ENCODE data around the gene THUMPD3.

THUMPD3 gene

GRCh38 chr3:9400616-9401015 is 37.8 kb downstream of the THUMPD3 start:
- TF ChIP-seq, protein P1, sequence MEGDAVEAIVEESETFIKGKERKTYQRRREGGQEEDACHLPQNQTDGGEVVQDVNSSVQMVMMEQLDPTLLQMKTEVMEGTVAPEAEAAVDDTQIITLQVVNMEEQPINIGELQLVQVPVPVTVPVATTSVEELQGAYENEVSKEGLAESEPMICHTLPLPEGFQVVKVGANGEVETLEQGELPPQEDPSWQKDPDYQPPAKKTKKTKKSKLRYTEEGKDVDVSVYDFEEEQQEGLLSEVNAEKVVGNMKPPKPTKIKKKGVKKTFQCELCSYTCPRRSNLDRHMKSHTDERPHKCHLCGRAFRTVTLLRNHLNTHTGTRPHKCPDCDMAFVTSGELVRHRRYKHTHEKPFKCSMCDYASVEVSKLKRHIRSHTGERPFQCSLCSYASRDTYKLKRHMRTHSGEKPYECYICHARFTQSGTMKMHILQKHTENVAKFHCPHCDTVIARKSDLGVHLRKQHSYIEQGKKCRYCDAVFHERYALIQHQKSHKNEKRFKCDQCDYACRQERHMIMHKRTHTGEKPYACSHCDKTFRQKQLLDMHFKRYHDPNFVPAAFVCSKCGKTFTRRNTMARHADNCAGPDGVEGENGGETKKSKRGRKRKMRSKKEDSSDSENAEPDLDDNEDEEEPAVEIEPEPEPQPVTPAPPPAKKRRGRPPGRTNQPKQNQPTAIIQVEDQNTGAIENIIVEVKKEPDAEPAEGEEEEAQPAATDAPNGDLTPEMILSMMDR (IDR thresholded peaks at IDR 0.05; ENCODE audit: insufficient read depth, low read depth, low read length, missing control alignments): no peak
- DNase-seq (ENCODE audit: low read depth): no peak
- H3K4me3 ChIP-seq (ENCODE audit: low read depth, low read length): peak overlapping the region; percentile 92

DNA sequence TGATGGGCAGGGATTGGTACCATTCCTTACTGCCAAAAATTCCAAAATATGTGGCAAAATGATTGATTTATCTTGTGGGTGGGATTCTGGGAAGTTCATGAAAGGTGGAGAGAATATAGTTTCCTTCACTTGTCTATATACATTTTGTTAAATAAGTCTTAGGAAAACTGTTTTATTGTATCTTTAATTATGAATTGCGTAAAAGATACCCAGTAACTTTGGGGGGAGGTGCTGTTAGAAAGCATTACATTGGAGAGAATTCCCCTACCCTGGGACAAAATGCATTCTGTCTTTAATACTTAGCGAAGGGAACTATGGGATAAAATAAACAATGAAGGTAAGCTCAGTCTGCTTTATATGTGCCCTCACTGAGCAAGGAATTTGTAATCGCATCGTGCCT is 39.1 kb downstream of the THUMPD3 start:
- TF ChIP-seq, protein P1 (IDR thresholded peaks at IDR 0.05; ENCODE audit: insufficient read depth, low read depth, low read length, missing control alignments): no peak
- peak overlapping the region; percentile 4 for H3K4me3 ChIP-seq (ENCODE audit: low read depth, low read length)
- no peak for DNase-seq (ENCODE audit: low read depth)

DNA sequence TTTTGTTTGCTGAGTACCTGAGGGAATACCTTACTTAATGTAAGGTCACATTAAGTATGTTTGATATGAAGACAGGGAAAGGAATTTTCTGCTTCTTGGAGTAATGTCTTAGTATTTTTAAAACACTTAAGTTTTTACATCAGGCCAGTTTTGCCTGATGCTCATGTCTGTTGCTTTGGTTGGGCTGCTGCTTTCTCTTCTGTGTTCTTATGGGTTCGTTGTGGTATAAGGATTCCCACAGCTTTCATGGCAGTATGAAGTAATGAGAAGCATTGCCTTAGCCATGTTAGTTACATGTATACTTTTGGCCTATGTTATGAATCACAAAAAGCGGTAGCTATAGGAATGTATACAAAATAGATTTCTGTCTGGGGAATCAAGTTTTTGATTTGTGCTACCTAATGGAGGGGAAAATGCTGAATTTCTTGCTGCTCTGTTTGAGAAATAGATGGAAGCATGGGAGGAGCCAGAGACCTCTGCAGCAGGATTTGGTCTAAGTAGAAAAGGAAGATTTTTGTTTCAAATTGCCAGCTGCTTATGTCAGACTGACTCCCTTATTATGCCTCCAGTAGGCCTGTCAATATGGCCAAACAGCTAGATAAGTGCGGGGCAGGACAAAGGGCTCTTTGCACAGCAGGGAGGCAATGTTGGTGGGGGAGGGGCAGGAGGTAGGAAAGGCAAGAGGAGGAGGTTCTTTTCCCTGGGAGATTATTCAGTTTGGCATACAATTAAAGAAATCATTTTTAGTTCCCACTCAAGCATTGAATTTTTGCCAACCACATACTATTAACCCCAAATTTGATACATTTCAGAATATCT is 39.8 kb downstream of the THUMPD3 start:
- no peak for DNase-seq (ENCODE audit: low read depth)
- TF ChIP-seq, protein P1 (IDR thresholded peaks at IDR 0.05; ENCODE audit: insufficient read depth, low read depth, low read length, missing control alignments): no peak
- H3K4me3 ChIP-seq (ENCODE audit: low read depth, low read length): no peak overlapping the region

- H3K4me3 ChIP-seq (ENCODE audit: low read depth, low read length): no peak overlapping the region
- no peak for DNase-seq (ENCODE audit: low read depth)
- TF ChIP-seq, protein P1 (IDR thresholded peaks at IDR 0.05; ENCODE audit: insufficient read depth, low read depth, low read length, missing control alignments): no peak
Observed at GRCh38 chr3:9403463-9403862, 40.6 kb downstream of the THUMPD3 start.

- H3K4me3 ChIP-seq (ENCODE audit: low read depth, low read length): no peak overlapping the region
- TF ChIP-seq, protein P1 (IDR thresholded peaks at IDR 0.05; ENCODE audit: insufficient read depth, low read depth, low read length, missing control alignments): no peak
- no peak for DNase-seq (ENCODE audit: low read depth)
Observed at GRCh38 chr3:9404680-9405079, 41.8 kb downstream of the THUMPD3 start.

- H3K4me3 ChIP-seq (ENCODE audit: low read depth, low read length): no peak overlapping the region
- no peak for DNase-seq (ENCODE audit: low read depth)
- TF ChIP-seq, protein P1 (IDR thresholded peaks at IDR 0.05; ENCODE audit: insufficient read depth, low read depth, low read length, missing control alignments): no peak
Observed at GRCh38 chr3:9405756-9406155, 42.9 kb downstream of the THUMPD3 start.
